ENCODE results near the gene ASB12. TPM values are rescaled to one million over a fixed set of nuclear protein-coding genes. Genes with fewer than 3 reads are reported as not detected.

The ASB12 gene
- total RNA-seq, 1 donor from 2014 or later, result 0.31 TPM

GRCh38 chrX:64186974-64187761 lies 43.2 kb downstream of the ASB12 start:
- no peak for DNase-seq

GRCh38 chrX:64184396-64184795 lies 46.0 kb downstream of the ASB12 start:
- DNase-seq, result no peak

GRCh38 chrX:64182208-64182607 lies 48.2 kb downstream of the ASB12 start:
- DNase-seq, result no peak

GRCh38 chrX:64176876-64177275 lies 53.5 kb downstream of the ASB12 start:
- no peak for DNase-seq

Small RNA genes within 50 kb of the gene (small RNA-seq; reads per million reads assigned to genes)
- gene RN7SL799P, result not detected

Other genes starting within 250 kb of the ASB12 start
- 8.9 TPM for gene AMER1, start 24.9 kb downstream of the ASB12 start, total RNA-seq
- gene MTMR8, start 164.8 kb upstream of the ASB12 start, total RNA-seq, result 3.6 TPM